GM19452 (cell line): ENCODE measurements around the gene ANKH.
"Not testable (repeated sequence)": the region's sequence is repeated elsewhere in the genome, so short reads cannot be mapped to it uniquely, and the experiment has no call there.

Experiments
- ATAC-seq: cut with Tn5 transposase; IDR thresholded peaks from one replicate; pipeline ENCODE4 v1.9.1; 2021; ENCODE audit not compliant: unreplicated experiment

The ANKH gene

GRCh38 chr5:14859150-14859549, 12.4 kb downstream of the ANKH start:
- no peak for ATAC-seq

- ATAC-seq, result no peak
These were observed 16.2 kb downstream of the ANKH start for GRCh38 chr5:14855366-14855765.

GRCh38 chr5:14854799-14855198, 16.8 kb downstream of the ANKH start:
- ATAC-seq, result no peak

- ATAC-seq, result no peak
These were observed 17.9 kb downstream of the ANKH start for GRCh38 chr5:14853685-14854084.

GRCh38 chr5:14852779-14853178, 18.8 kb downstream of the ANKH start:
- ATAC-seq, result no peak

GRCh38 chr5:14851999-14852526, 19.5 kb downstream of the ANKH start:
- no peak for ATAC-seq

- ATAC-seq, result no peak
These were observed 20.0 kb downstream of the ANKH start for GRCh38 chr5:14851597-14851996.

GRCh38 chr5:14851050-14851419, 20.5 kb downstream of the ANKH start:
- ATAC-seq, result no peak

GRCh38 chr5:14850419-14851049, 21.0 kb downstream of the ANKH start:
- ATAC-seq, result no peak

- ATAC-seq, result no peak
These were observed 21.9 kb downstream of the ANKH start for GRCh38 chr5:14849516-14850294.

- ATAC-seq, result not testable (repeated sequence)
These were observed 22.6 kb downstream of the ANKH start for GRCh38 chr5:14848942-14849341.

- no peak for ATAC-seq
These were observed 23.2 kb downstream of the ANKH start for GRCh38 chr5:14848385-14848784.

GRCh38 chr5:14847471-14847870, 24.1 kb downstream of the ANKH start:
- ATAC-seq, result no peak

GRCh38 chr5:14842117-14842516, 29.5 kb downstream of the ANKH start:
- ATAC-seq, result no peak

- no peak for ATAC-seq
These were observed 31.0 kb downstream of the ANKH start for GRCh38 chr5:14840624-14841023.

GRCh38 chr5:14838396-14839319, 32.9 kb downstream of the ANKH start:
- ATAC-seq, result no peak

GRCh38 chr5:14837423-14838122, 34.0 kb downstream of the ANKH start:
- not testable (repeated sequence) for ATAC-seq

GRCh38 chr5:14834584-14835550, 36.7 kb downstream of the ANKH start:
- ATAC-seq, result no peak

- ATAC-seq, result no peak
These were observed 37.5 kb downstream of the ANKH start for GRCh38 chr5:14834062-14834461.

- no peak for ATAC-seq
These were observed 40.6 kb downstream of the ANKH start for GRCh38 chr5:14831006-14831338.
